SK-N-SH (cell line): ENCODE measurements around the gene APOL6. TPM values are rescaled to one million over a fixed set of nuclear protein-coding genes. Genes with fewer than 3 reads are reported as not detected.
A peak's percentile ranks its signal among the peaks of the same experiment; 100 is the strongest.

Experiments used
- CTCF ChIA-PET: fragments of 300-600, 350-600 bp; formaldehyde crosslinking; extraction: SDS; loops from one replicate; lab custom pipeline; 2021; lab: Yijun Ruan, JAX
- POLR2A ChIA-PET: fragments of 350-600 bp; sonication (Branson Sonifier 250); formaldehyde crosslinking; extraction: SDS; loops from one replicate; lab custom pipeline; 2020; ENCODE audit warnings: antibody characterized with exemption, inconsistent platforms; lab: Yijun Ruan, JAX
- DNase-seq: peaks from one replicate; pipeline ENCODE4 v3.0.0; 2012
- H2AFZ ChIP-seq: fragments of 200-600 bp; sonication (generic); 2 replicates; pipeline ENCODE4 v1.8.1; 2016; ENCODE audit warnings: antibody characterized with exemption, mild to moderate bottlenecking, low read depth
- H3F3A ChIP-seq: fragments of 200-600 bp; sonication (generic); replicated peaks from 2 replicates; pipeline ENCODE3; 2016; ENCODE audit warnings: antibody characterized with exemption, mild to moderate bottlenecking; ENCODE audit not compliant: insufficient read depth
- H3K27ac ChIP-seq, 2 experiments: fragments of 200-500 bp in 1 of 2; fragments of 200-600 bp in 1 of 2; sonication (Bioruptor generic) in 1 of 2; sonication (generic), shearing (Covaris generic) in 1 of 2; 2 replicates each; pipeline versions ENCODE4 v1.5.1 to v1.6.1; 2014 to 2016; ENCODE audit warnings: low read depth in 2 of 2, inconsistent platforms in 1 of 2, low read length in 1 of 2, mild to moderate bottlenecking in 1 of 2, mixed read lengths in 1 of 2
- H3K27me3 ChIP-seq: fragments of 200-600 bp; sonication (generic), shearing (Covaris generic); 2 replicates; pipeline ENCODE4 v1.6.1; 2016; ENCODE audit warnings: mixed run types; ENCODE audit not compliant: insufficient read depth
- H3K36me3 ChIP-seq, 2 experiments: fragments of 200-500 bp in 1 of 2; fragments of 200-600 bp in 1 of 2; sonication (Bioruptor generic) in 1 of 2; sonication (generic) in 1 of 2; replicated peaks in 1 of 2; 2 replicates each; pipeline versions ENCODE3 to v1.5.1; 2014 to 2016; ENCODE audit warnings: low read length in 1 of 2, mild to moderate bottlenecking in 1 of 2; ENCODE audit not compliant: insufficient read depth in 2 of 2, control insufficient read depth in 1 of 2
- H3K4me1 ChIP-seq, 2 experiments: fragments of 200-500 bp in 1 of 2; fragments of 200-600 bp in 1 of 2; sonication (Bioruptor generic) in 1 of 2; sonication (generic), shearing (Covaris generic) in 1 of 2; 2 replicates each; pipeline versions ENCODE4 v1.5.1 to v1.6.1; 2014 to 2016; ENCODE audit warnings: low read depth in 1 of 2, low read length in 1 of 2, mixed run types in 1 of 2; ENCODE audit not compliant: insufficient read depth in 2 of 2, control insufficient read depth in 1 of 2
- H3K4me2 ChIP-seq: fragments of 200-600 bp; sonication (generic), shearing (Covaris generic); 2 replicates; pipeline ENCODE4 v1.6.1; 2017; ENCODE audit warnings: mixed run types
- H3K4me3 ChIP-seq, 2 experiments: fragments of 200-500 bp in 1 of 2; fragments of 200-600 bp in 1 of 2; sonication (Bioruptor generic) in 1 of 2; sonication (generic), shearing (Covaris generic) in 1 of 2; 2 replicates each; pipeline versions ENCODE4 v1.5.1 to v1.8.1; 2014 to 2016; ENCODE audit warnings: low read depth in 2 of 2, inconsistent platforms in 1 of 2, low read length in 1 of 2, mild to moderate bottlenecking in 1 of 2, mixed read lengths in 1 of 2, moderate library complexity in 1 of 2
- H3K79me2 ChIP-seq: fragments of 200-600 bp; sonication (generic); 2 replicates; pipeline ENCODE4 v1.8.1; 2017; ENCODE audit warnings: mild to moderate bottlenecking; ENCODE audit not compliant: insufficient read depth
- H3K9ac ChIP-seq: fragments of 200-600 bp; sonication (generic); 2 replicates; pipeline ENCODE4 v1.6.1; 2017; ENCODE audit warnings: mixed run types
- H3K9me2 ChIP-seq: fragments of 200-600 bp; sonication (generic); 2 replicates; pipeline ENCODE4 v1.6.1; 2017; ENCODE audit warnings: mixed run types
- H3K9me3 ChIP-seq: fragments of 200-600 bp; sonication (generic); 2 replicates; pipeline ENCODE4 v1.6.1; 2017; ENCODE audit warnings: mixed run types, mild to moderate bottlenecking, moderate library complexity
- H4K20me1 ChIP-seq: fragments of 200-600 bp; sonication (generic); 2 replicates; pipeline ENCODE4 v1.6.1; 2017; ENCODE audit warnings: mild to moderate bottlenecking, mixed run types; ENCODE audit not compliant: insufficient read depth
- CHD2 ChIP-seq: fragments of 150-350 bp; IDR thresholded peaks from 2 replicates; pipeline ENCODE4 v1.6.1; 2018; ENCODE audit warnings: low read length; ENCODE audit not compliant: partially characterized antibody
- EP300 ChIP-seq, 2 experiments: IDR thresholded peaks; 2 replicates each; pipeline versions ENCODE4 v1.4.0 to v1.6.1; 2012; ENCODE audit warnings: borderline replicate concordance in 1 of 2, low read depth in 1 of 2, low read length in 1 of 2
- EZH2phosphoT487 ChIP-seq: fragments of 200-600 bp; sonication (generic); IDR thresholded peaks from 2 replicates; pipeline ENCODE4 v1.6.1; 2017; ENCODE audit warnings: low read depth, mixed run types, mild to moderate bottlenecking, antibody characterized with exemption, moderate library complexity, borderline replicate concordance
- FOXJ3 ChIP-seq: sonication (generic); formaldehyde crosslinking; IDR thresholded peaks from 2 replicates; pipeline ENCODE4 v1.5.1; 2020; ENCODE audit warnings: mild to moderate bottlenecking, missing genetic modification reagents
- FOXM1 ChIP-seq: IDR thresholded peaks from 2 replicates; pipeline ENCODE4 v1.4.0; 2012; ENCODE audit warnings: low read depth, mild to moderate bottlenecking
- GATA2 ChIP-seq: sonication (generic); formaldehyde crosslinking; IDR thresholded peaks from 2 replicates; pipeline ENCODE4 v1.5.0; 2020; ENCODE audit warnings: mild to moderate bottlenecking, missing genetic modification reagents
- JUND ChIP-seq: IDR thresholded peaks from 2 replicates; pipeline ENCODE4 v1.4.0; 2012
- NFIC ChIP-seq: IDR thresholded peaks from 2 replicates; pipeline ENCODE4 v1.4.0; 2012; ENCODE audit warnings: borderline replicate concordance
- NRF1 ChIP-seq: IDR thresholded peaks from 2 replicates; pipeline ENCODE4 v1.6.1; 2012; ENCODE audit warnings: low read depth, mild to moderate bottlenecking, low read length
- RFX5 ChIP-seq: IDR thresholded peaks from 2 replicates; pipeline ENCODE4 v1.6.1; 2012; ENCODE audit warnings: mild to moderate bottlenecking, improper control_type of control experiment, low read length
- RXRA ChIP-seq: IDR thresholded peaks from 2 replicates; pipeline ENCODE4 v1.4.0; 2012; ENCODE audit warnings: low read depth, mild to moderate bottlenecking, borderline replicate concordance
- TCF12 ChIP-seq: IDR thresholded peaks from 2 replicates; pipeline ENCODE4 v1.4.0; 2012
- WGBS: methylation state at CpG from one replicate; pipeline ENCODE4 v1.1.6; 2017; ENCODE audit warnings: low lambda C conversion rate; 5-methylcytosine and 5-hydroxymethylcytosine counted together
- polyA plus RNA-seq, 3 experiments: library from polyadenylated mRNA; depleted of rRNA; stranded (reverse); fragments of >200 nt; gene quantifications; 2 replicates each; pipeline ENCODE4 v1.2.3, GENCODE V29; 2012
- TF ChIP-seq, protein P1 (sequence below): IDR thresholded peaks from 2 replicates; pipeline ENCODE4 v1.4.0; 2012; ENCODE audit warnings: low read depth, borderline replicate concordance
- TF ChIP-seq, protein P2 (sequence below): IDR thresholded peaks from 2 replicates; pipeline ENCODE4 v1.4.0; 2012; ENCODE audit warnings: low read depth, borderline replicate concordance
- TF ChIP-seq, protein P3 (sequence below): IDR thresholded peaks from 2 replicates; pipeline ENCODE4; 2012
- TF ChIP-seq, protein P4 (sequence below): fragments of 200-600 bp; sonication (generic); IDR thresholded peaks from 2 replicates; pipeline ENCODE4 v1.6.1; 2017; ENCODE audit warnings: antibody characterized with exemption, mild to moderate bottlenecking, moderate library complexity

Gene APOL6
- polyA plus RNA-seq, 1 of the 3 experiments (the other 2 are of a cell fraction), result 0.90 TPM

DNA sequence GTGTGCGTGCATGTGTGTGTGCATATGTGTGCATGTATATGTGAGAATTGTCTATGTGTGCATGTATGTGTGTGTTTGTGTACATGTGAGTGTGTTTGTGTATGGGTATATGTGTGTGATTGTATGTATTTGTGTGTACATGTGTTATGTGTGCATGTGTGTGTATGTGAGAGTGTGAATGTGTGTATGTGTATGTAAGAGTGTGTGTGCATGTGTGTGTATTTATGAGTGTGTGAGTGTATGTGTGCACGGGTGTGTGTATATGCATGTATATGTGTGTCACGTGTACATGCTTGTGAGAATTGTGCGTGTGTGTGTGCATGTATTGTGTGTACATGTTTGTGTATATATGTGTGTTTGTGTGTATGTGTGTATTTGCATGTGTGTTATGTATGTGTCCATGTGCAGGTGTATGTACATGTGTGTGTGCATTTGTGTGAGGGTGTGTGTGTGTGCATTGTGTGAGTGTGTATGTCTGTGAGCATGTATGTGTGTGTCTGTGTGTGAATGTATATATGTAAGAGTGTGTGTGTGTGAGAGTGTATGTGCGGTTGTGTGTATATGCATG lies 47.1 kb upstream of the APOL6 start (continued):
- no peak for TF ChIP-seq FOXM1
- TF ChIP-seq, protein P1, sequence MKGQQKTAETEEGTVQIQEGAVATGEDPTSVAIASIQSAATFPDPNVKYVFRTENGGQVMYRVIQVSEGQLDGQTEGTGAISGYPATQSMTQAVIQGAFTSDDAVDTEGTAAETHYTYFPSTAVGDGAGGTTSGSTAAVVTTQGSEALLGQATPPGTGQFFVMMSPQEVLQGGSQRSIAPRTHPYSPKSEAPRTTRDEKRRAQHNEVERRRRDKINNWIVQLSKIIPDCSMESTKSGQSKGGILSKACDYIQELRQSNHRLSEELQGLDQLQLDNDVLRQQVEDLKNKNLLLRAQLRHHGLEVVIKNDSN, result no peak

DNA sequence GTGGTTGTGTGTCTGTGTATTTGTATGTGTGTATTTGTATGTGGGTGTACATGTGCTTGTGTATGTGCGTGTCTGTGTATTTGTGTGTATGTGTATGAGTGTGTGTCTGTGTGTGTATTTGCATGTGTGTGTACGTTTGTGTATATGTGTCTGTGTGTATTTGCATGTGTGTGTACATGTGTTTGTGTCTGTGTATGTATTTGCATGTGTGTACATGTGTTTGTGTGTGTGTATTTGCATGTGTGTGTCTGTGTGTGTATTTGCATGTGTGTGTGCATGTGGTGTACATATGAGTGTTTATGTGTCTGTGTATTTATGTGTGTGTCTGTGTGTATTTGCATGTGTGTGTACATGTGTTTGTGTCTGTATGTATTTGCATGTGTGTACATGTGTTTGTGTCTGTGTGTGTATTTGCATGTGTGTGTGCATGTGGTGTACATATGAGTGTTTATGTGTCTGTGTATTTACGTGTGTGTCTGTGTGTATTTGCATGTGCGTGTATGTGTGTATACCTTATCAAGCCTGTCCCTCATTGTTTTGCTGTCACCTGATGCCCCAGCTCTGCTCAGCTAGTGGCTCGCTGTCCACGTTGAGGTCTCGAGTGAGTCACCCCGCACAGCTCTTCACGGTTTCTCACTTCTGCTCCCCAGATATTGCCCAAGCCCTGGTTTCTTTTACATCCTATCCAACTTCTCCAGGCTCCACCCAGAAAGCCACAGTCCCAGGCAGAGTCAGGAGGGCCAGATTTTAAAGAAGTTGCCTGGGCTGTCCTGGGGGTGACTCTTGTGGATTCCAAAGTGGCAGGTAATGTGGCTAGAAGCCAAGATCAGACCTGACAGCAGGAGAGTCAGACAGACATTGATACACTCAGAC lies 46.3 kb upstream of the APOL6 start:
- Histone ChIP-seq H4K20me1 (no peaks in the 10 kb centered on the region), H3K4me1 (peaks cover 0 to 27% of the 10 kb centered on the region in 2 experiments; a peak in 2 of 4 replicates), H3K27ac (no peak overlapping the region)
- DNase-seq, result no peak
- TF ChIP-seq EP300 (IDR thresholded peaks at IDR 0.05; ENCODE audit: borderline replicate concordance in 1 of 2, low read depth in 1 of 2, low read length in 1 of 2) (no peak), JUND (no peak), GATA2 (no peak), FOXJ3 (CRISPR knock-in tag) (no peak)
- TF ChIP-seq, protein P2, sequence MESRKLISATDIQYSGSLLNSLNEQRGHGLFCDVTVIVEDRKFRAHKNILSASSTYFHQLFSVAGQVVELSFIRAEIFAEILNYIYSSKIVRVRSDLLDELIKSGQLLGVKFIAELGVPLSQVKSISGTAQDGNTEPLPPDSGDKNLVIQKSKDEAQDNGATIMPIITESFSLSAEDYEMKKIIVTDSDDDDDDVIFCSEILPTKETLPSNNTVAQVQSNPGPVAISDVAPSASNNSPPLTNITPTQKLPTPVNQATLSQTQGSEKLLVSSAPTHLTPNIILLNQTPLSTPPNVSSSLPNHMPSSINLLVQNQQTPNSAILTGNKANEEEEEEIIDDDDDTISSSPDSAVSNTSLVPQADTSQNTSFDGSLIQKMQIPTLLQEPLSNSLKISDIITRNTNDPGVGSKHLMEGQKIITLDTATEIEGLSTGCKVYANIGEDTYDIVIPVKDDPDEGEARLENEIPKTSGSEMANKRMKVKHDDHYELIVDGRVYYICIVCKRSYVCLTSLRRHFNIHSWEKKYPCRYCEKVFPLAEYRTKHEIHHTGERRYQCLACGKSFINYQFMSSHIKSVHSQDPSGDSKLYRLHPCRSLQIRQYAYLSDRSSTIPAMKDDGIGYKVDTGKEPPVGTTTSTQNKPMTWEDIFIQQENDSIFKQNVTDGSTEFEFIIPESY, result no peak
- TF ChIP-seq, all 33 proteins: peak for 0
- no peak overlapping the region for H3K4me2 ChIP-seq
- no peak overlapping the region for H3K9ac ChIP-seq
- no peaks in the 10 kb centered on the region for H3K27me3 ChIP-seq
- ChIA-PET CTCF (no interaction called here), POLR2A (no interaction called here)
- H3K36me3 ChIP-seq, result no peaks in the 10 kb centered on the region
- H2AFZ ChIP-seq, result no peak overlapping the region
- no peaks in the 10 kb centered on the region for H3K9me3 ChIP-seq
- peaks cover 3% of the 10 kb centered on the region for H3F3A ChIP-seq
- no peaks in the 10 kb centered on the region for H3K79me2 ChIP-seq
- no peaks in the 10 kb centered on the region for H3K9me2 ChIP-seq
- H3K4me3 ChIP-seq, result no peak overlapping the region
- 73% methylated on average over 9 of the region's 9 CpGs for WGBS

DNA sequence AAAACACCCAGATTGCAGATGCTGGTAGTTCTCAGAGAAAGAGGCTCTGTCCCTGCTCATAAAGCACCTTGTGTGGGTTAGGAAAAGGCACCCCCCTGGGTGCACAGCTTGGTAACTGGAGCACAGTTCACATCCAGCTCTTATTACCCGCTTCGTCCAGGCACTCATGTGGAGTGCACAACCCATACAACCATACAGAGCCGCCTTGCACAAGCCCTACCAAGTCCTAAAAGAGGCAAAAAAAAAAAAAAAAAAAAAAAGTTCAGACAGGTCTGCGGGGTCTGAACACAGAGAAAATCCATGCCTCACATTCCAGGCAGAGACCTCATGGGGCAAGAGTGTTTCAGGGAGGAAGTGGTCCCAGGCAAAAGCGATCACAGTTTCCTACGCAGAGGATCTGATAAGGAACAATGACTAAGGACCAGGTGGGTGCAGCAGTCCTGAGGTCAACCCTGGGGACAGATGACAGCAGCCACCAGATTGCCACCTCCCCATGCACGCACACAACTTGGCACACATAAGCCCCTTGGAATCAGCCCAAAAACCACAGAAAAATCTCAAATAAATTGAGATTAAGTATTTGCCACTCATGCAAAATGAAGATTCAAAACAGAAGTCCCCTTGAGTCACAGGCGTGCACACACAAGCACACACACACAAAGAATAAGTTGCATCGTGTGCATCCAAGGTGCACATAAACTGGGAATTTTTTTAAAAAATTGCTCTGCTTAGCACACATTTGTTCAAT lies 43.5 kb upstream of the APOL6 start:
- ChIA-PET POLR2A (interaction anchor here (1.3 to 1.5 kb wide), 2 partner anchors 16 to 63 kb away, joined by 3 to 6 read pairs; no protein-coding TSS in a partner anchor), CTCF (interaction anchor here (1.5 to 2.7 kb wide), 6 partner anchors 13 to 174 kb away, joined by 5 to 14 read pairs (median 8); no protein-coding TSS in a partner anchor)
- TF ChIP-seq FOXJ3 (CRISPR knock-in tag) (0 out of 2 replicates have a peak, but pooled peaks have one; percentile 27), EZH2phosphoT487 (no peak), NRF1 (no peak), EP300 (IDR thresholded peaks at IDR 0.05; ENCODE audit: borderline replicate concordance in 1 of 2, low read depth in 1 of 2, low read length in 1 of 2) (peak in 1 of 2 experiments; percentile 46; a peak in 2 of 4 replicates), CHD2 (peak; percentile 50), GATA2 (peak; percentile 72), NFIC (peak; percentile 40; the same call in 1 of the 2 replicates), RFX5 (no peak), TCF12 (peak; percentile 59), RXRA (no peak)
- TF ChIP-seq, protein P3, sequence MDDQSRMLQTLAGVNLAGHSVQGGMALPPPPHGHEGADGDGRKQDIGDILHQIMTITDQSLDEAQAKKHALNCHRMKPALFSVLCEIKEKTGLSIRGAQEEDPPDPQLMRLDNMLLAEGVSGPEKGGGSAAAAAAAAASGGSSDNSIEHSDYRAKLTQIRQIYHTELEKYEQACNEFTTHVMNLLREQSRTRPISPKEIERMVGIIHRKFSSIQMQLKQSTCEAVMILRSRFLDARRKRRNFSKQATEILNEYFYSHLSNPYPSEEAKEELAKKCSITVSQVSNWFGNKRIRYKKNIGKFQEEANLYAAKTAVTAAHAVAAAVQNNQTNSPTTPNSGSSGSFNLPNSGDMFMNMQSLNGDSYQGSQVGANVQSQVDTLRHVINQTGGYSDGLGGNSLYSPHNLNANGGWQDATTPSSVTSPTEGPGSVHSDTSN, result peak; percentile 22; the same call in 1 of the 2 replicates
- TF ChIP-seq, protein P4, sequence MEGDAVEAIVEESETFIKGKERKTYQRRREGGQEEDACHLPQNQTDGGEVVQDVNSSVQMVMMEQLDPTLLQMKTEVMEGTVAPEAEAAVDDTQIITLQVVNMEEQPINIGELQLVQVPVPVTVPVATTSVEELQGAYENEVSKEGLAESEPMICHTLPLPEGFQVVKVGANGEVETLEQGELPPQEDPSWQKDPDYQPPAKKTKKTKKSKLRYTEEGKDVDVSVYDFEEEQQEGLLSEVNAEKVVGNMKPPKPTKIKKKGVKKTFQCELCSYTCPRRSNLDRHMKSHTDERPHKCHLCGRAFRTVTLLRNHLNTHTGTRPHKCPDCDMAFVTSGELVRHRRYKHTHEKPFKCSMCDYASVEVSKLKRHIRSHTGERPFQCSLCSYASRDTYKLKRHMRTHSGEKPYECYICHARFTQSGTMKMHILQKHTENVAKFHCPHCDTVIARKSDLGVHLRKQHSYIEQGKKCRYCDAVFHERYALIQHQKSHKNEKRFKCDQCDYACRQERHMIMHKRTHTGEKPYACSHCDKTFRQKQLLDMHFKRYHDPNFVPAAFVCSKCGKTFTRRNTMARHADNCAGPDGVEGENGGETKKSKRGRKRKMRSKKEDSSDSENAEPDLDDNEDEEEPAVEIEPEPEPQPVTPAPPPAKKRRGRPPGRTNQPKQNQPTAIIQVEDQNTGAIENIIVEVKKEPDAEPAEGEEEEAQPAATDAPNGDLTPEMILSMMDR, result no peak

More for the DNA sequence above, 43.5 kb upstream of the APOL6 start:
- Histone ChIP-seq H3K27ac (peak overlapping the region in 1 of 2 experiments; percentile 97; a peak in 2 of 4 replicates), H3K4me3 (no peak overlapping the region), H3K36me3 (no peaks in the 10 kb centered on the region), H3K4me1 (peaks cover 0 to 52% of the 10 kb centered on the region in 2 experiments; a peak in 2 of 4 replicates), H3K4me2 (no peak overlapping the region), H3K9me3 (no peaks in the 10 kb centered on the region), H3K27me3 (no peaks in the 10 kb centered on the region; the same call in 1 of the 2 replicates), H3K9ac (no peak overlapping the region), H3K9me2 (no peaks in the 10 kb centered on the region), H2AFZ (no peak overlapping the region), H4K20me1 (no peaks in the 10 kb centered on the region), H3K79me2 (no peaks in the 10 kb centered on the region), H3F3A (peaks cover 3% of the 10 kb centered on the region)
- DNase-seq, result peak; percentile 73
- 11% methylated on average over 9 of the region's 9 CpGs for WGBS
